Activated CD8-positive, alpha-beta memory T cell treated with anti-CD3 and anti-CD28 coated beads for 36 hours (primary cell): ENCODE data around the gene PIANP. TPM values are rescaled to one million over a fixed set of nuclear protein-coding genes. Genes with fewer than 3 reads are reported as not detected.

ENCODE experiments used
- CTCF ChIA-PET: fragments of 350-600 bp; sonication (Branson Sonifier 250); formaldehyde crosslinking; loops from one replicate; lab custom pipeline; 2021; ENCODE audit warnings: antibody characterized with exemption; lab: Charles Lee
- POLR2A ChIA-PET: fragments of 350-600 bp; sonication (Branson Sonifier 250); formaldehyde crosslinking; loops from one replicate; lab custom pipeline; 2021; ENCODE audit warnings: antibody characterized with exemption; lab: Charles Lee
- total RNA-seq, 2 experiments: library from RNA; stranded (reverse); gene quantifications; one replicate each; pipeline ENCODE4 v1.2.3, GENCODE V29; 2021

The PIANP gene
- total RNA-seq, 2 experiments from 2014 or later: 0.55 to 0.80 TPM

- CTCF ChIA-PET: interaction anchor here (0.5 to 1.0 kb wide), 3 partner anchors 9 to 451 kb away, joined by 3 read pairs; no protein-coding TSS in a partner anchor
- POLR2A ChIA-PET: no interaction called here
These were observed 9.1 kb downstream of the PIANP start for GRCh38 chr12:6691473-6691872.

GRCh38 chr12:6688999-6689882 lies 11.4 kb downstream of the PIANP start, which contains the start of gene ZNF384:
ZNF384 (minus strand) TSS chr12:6689375; CDS start chr12:6679520, 9,855 bp downstream.
- POLR2A ChIA-PET: interaction anchor here (0.6 to 2.3 kb wide), 27 partner anchors 10 to 287 kb away, joined by 3 to 52 read pairs (median 4); partner anchors contain the start of genes CDCA3, CHD4, COPS7A and GAPDH
- CTCF ChIA-PET: interaction anchor here (0.6 to 2.2 kb wide), 16 partner anchors 11 to 183 kb away, joined by 3 to 12 read pairs (median 3); partner anchors contain the start of genes COPS7A and PTMS

- ChIA-PET POLR2A (interaction anchor here (0.6 to 2.3 kb wide), 14 partner anchors 24 to 286 kb away, joined by 3 to 52 read pairs (median 4); partner anchors contain the start of genes CDCA3, COPS7A, GAPDH and MLF2), CTCF (interaction anchor here (0.6 to 2.2 kb wide), 12 partner anchors 33 to 184 kb away, joined by 3 to 12 read pairs (median 4); partner anchors contain the start of genes COPS7A and PTMS)
These were observed 12.0 kb downstream of the PIANP start for GRCh38 chr12:6688543-6688998.

GRCh38 chr12:6685814-6686213 lies 14.8 kb downstream of the PIANP start:
- ChIA-PET POLR2A (no interaction called here), CTCF (interaction anchor here (0.7 to 2.5 kb wide), 9 partner anchors 12 to 153 kb away, joined by 3 to 6 read pairs (median 4); partner anchors contain the start of genes COPS7A, MLF2 and PTMS)

- CTCF ChIA-PET: interaction anchor here (0.6 to 2.5 kb wide), 20 partner anchors 11 to 112 kb away, joined by 3 to 9 read pairs (median 3); partner anchors contain the start of genes COPS7A, MLF2 and PTMS
- POLR2A ChIA-PET: interaction anchor here (0.8 kb wide), 1 partner anchor 68 kb away, joined by 4 read pairs; no protein-coding TSS in a partner anchor
These were observed 16.0 kb downstream of the PIANP start for GRCh38 chr12:6684609-6685008.

GRCh38 chr12:6676962-6677361 lies 23.7 kb downstream of the PIANP start:
- CTCF ChIA-PET: no interaction called here

GRCh38 chr12:6672143-6672542 lies 28.5 kb downstream of the PIANP start:
- CTCF ChIA-PET: interaction anchor here (1.2 kb wide), 1 partner anchor 9 kb away, joined by 3 read pairs; no protein-coding TSS in a partner anchor
- POLR2A ChIA-PET: no interaction called here

More at GRCh38 chr12:6676962-6677361, 23.7 kb downstream of the PIANP start:
- POLR2A ChIA-PET: no interaction called here

- POLR2A ChIA-PET: no interaction called here
- CTCF ChIA-PET: interaction anchor here (0.9 to 1.4 kb wide), 2 partner anchors 14 to 52 kb away, joined by 3 to 5 read pairs; no protein-coding TSS in a partner anchor
These were observed 32.9 kb downstream of the PIANP start for GRCh38 chr12:6667559-6668210.

GRCh38 chr12:6666211-6666610 lies 34.4 kb downstream of the PIANP start:
- ChIA-PET POLR2A (no interaction called here), CTCF (no interaction called here)

- ChIA-PET CTCF (interaction anchor here (1.0 to 1.6 kb wide), 3 partner anchors 20 to 35 kb away, joined by 3 to 5 read pairs (median 4); no protein-coding TSS in a partner anchor), POLR2A (interaction anchor here (0.5 to 1.5 kb wide), 6 partner anchors 16 to 106 kb away, joined by 3 to 10 read pairs (median 4); partner anchors contain the start of gene ZNF384)
These were observed 35.7 kb downstream of the PIANP start for GRCh38 chr12:6664902-6665301.

GRCh38 chr12:6662906-6663742 lies 37.5 kb downstream of the PIANP start, which contains the start of gene ING4:
ING4 (minus strand) TSS chr12:6663119; CDS start chr12:6663101, 18 bp downstream.
- CTCF ChIA-PET: interaction anchor here (0.6 to 1.6 kb wide), 8 partner anchors 10 to 301 kb away, joined by 3 to 4 read pairs (median 4); partner anchors contain the start of gene COPS7A
- POLR2A ChIA-PET: interaction anchor here (0.6 to 1.5 kb wide), 4 partner anchors 10 to 55 kb away, joined by 4 to 8 read pairs (median 4); partner anchors contain the start of gene ZNF384

GRCh38 chr12:6662602-6662905 lies 38.1 kb downstream of the PIANP start:
- ChIA-PET POLR2A (no interaction called here), CTCF (no interaction called here)

GRCh38 chr12:6653987-6654386 lies 46.6 kb downstream of the PIANP start:
- CTCF ChIA-PET: no interaction called here

GRCh38 chr12:6653342-6653741 lies 47.3 kb downstream of the PIANP start:
- CTCF ChIA-PET: no interaction called here
- POLR2A ChIA-PET: interaction anchor here (0.6 kb wide), 1 partner anchor 95 kb away, joined by 6 read pairs; no protein-coding TSS in a partner anchor

More at GRCh38 chr12:6653987-6654386, 46.6 kb downstream of the PIANP start:
- POLR2A ChIA-PET: no interaction called here

- ChIA-PET POLR2A (interaction anchor here (0.6 kb wide), 1 partner anchor 94 kb away, joined by 6 read pairs; no protein-coding TSS in a partner anchor), CTCF (interaction anchor here (0.6 to 1.3 kb wide), 2 partner anchors 11 to 19 kb away, joined by 4 read pairs; no protein-coding TSS in a partner anchor)
These were observed 48.2 kb downstream of the PIANP start for GRCh38 chr12:6652391-6652790.

- POLR2A ChIA-PET: no interaction called here
- CTCF ChIA-PET: no interaction called here
These were observed 49.8 kb downstream of the PIANP start for GRCh38 chr12:6650832-6651231.

- POLR2A ChIA-PET: no interaction called here
- CTCF ChIA-PET: no interaction called here
These were observed 53.5 kb downstream of the PIANP start, which contains the start of gene ACRBP for GRCh38 chr12:6647083-6647604. ACRBP (minus strand) TSS chr12:6647432; CDS start chr12:6647366, 66 bp downstream.
